ENCODE data around the gene RPS6KA1.

The RPS6KA1 gene

DNA sequence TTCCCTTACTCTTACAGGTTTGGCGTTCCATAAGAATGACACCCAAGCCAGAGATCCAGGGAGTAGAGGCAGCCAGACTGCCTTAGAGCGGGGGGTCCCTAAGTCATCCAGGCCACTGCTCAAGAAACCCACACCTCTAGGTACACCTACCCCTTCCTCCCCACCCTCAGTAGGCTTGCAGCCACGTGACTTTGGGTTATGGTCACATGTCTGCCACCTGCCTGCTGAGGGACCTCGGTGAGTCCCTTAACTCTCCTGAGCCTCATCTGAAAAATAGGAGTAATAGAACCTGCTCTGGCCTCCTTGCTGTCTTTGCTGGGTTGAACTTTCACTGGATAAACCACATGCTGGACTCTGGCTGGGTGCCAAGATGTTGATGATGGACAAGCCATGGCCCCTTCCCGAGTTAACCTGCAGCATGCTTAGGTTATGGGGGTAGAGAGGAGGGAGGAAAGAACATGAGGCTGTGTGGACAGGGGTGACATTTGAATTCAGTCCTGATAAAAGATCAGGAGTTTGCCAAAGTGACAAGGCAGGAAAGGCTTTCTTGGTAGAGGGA, 4.5 kb downstream of the RPS6KA1 start:
- no peak for DNase-seq

DNA sequence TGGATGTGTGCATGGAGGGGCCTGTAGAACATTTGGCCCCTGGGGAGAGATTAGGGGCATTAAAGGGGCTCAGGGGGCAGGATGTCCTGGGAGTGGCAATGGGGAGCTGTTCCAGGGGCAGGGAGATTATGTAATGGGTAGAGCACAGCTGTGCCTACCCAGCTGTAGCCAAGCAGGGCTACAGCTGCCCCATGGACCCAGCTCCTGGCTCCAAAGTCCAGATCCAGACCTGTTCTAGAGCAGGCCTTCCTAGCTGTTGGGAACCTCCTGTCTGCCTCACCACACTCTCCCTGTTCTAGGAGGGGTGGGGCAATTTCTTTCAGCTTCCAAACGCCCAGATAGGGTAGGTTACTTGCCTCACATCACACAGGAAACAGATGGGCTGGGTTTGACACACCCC, 5.6 kb downstream of the RPS6KA1 start:
- no peak for DNase-seq

DNA sequence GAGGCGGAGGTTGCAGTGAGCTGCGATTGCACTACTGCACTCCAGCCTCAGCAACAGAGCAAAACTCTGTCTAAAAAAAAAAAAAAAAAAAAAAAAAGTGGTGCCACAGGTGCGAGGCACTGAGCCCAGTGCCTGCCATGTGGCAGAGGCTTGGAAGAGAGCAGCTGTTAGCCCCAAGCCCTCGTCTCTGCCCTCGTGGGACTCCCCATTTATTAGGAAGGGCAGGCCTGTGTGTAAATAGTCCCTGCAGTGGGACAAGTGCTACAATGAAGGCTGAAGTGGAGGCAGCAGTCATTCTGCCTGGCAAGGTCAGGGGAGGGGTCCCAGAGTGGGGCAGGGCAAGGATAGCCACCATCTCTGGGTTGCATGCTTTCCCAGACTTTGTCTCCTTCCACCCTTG, 6.5 kb downstream of the RPS6KA1 start:
- DNase-seq: no peak

DNA sequence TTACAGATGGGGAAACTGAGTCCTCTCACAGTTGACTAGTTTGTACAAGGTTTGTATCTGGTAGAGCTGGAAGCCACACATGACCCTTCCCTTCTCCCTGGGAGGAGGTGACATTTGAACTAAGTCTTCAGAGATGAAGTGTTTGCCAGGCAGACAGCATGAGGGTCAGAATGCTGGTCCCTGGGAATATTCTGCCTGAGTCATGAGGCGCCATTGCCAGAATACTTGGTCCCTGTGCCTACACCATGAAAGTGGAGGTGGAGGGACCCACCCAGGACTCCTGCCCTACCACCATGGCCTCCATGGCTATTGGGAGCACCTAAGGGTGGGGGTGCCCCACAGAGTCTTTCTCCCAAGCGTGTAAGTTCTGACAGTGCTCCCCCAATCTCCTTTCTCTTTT, 7.0 kb downstream of the RPS6KA1 start:
- DNase-seq: no peak

DNA sequence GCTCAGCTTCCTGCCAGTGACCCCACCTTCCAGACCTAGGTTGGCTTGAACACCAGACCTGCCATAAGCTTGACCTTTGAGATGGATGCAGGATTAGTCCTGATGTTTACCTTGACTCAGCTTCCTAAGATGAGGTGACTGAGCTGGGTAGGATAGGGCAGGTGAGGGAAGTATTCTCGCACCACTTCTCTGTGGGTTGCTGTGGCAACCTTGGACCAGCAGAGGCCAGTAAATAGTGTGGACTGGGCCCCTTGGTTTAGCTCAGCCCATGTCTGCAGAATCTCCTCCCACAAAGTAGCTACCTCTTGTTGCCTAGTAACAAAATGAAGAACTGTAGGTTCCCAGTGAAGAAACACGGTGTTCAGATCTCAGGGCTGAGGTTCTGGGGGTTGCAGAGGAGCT, 8.4 kb downstream of the RPS6KA1 start:
- DNase-seq: peak; percentile 48

DNA sequence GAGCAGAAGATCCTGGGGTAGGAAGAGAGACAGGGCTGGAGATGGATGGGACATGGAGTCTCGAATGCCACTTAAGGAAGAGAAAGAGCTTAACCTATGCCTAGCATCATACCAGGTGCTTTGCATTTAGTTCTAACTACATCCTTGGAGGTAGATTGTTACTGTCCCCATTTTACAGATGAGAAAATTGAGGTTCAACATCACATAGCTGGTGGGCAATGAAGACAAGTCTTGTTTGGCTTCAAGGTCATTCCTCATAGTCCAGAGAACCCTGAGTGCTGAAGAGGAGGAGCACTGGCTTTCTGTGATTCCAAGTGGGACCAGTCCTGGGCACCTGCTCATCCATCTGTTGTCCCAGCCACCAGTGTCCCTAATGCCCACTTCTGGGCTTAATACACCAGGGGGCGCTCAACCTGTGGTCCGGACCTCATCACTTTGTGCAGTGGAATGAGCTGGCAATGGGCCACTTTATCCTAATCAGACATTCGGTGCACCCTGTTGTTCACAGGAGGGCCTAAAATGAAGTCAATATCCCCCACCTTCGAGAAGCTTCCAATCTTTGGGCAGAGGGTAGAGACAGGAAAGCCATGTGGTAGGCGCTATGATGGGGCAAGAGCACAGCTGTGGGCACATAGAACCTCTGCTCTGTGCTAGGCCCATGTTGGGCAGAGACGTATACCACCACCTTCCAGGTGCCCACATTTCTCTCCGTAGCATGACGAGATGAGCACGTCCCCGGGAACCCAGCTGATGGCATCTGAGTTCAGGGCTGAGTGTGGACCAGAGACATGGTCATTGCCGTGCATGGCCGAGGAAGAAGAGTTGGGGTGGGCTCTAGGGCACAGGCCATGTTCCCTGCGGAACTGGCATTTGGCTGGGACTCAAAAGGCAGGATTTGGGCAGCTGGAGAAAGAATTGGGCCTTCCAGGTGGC, 9.2 kb downstream of the RPS6KA1 start:
- DNase-seq: peak; percentile 65

DNA sequence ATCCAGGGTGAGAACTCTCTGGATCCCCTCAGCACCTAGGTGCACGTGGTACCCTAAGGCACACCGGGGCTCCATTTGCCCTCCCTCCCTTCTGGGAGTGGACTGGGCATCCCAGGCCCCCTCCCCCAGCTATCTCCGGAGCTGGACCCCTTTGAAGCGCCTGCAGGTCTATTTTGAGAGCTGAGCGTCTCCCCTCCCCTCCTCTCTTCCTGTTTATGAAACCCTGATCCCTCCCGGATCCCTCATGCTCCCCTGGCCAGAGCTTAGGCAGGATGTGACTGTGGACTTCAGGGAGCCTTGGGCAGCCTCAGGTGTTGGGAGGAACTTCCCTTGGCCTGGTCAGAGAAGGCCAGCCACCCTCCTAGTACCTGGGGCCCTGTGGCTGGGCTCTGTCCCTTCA, 10.2 kb downstream of the RPS6KA1 start:
- no peak for DNase-seq

DNA sequence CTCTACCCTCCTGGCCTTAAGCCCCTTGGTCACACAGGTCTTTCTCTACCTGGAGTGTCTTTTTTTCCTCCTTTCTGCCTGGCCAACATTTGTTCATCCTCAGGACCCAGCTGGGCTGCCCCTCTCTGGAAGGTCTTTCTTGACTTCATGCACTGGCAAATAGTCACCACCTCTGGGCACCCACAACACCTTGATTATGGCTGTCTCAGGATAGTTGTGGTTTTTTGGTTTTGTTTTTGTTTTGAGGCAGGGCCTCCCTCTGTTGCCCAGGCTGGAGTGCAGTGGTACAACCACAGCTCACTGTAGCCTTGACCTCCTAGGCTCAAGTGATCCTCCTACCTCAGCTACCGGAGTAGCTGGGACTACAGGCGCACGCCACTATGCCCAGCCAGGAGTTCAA, 10.8 kb downstream of the RPS6KA1 start:
- DNase-seq: no peak

DNA sequence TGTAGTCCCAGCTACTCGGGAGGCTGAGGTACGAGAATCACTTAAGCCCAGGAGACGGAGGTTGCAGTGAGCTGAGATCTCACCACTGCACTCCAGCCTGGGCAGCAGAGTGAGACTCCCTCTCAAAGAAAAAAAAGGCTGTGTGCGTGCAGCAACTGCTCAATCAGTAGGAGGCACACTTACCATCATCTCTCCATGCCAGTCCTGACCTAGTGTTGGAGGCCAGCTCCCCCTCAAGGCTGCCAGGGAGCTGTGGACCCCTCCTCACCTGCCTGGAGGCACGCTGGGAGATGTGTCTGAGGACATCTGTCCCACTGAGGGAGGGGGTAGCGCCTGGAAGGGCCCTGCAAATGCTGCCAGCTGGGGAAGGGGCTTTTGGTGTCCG, 11.9 kb downstream of the RPS6KA1 start:
- DNase-seq: no peak

DNA sequence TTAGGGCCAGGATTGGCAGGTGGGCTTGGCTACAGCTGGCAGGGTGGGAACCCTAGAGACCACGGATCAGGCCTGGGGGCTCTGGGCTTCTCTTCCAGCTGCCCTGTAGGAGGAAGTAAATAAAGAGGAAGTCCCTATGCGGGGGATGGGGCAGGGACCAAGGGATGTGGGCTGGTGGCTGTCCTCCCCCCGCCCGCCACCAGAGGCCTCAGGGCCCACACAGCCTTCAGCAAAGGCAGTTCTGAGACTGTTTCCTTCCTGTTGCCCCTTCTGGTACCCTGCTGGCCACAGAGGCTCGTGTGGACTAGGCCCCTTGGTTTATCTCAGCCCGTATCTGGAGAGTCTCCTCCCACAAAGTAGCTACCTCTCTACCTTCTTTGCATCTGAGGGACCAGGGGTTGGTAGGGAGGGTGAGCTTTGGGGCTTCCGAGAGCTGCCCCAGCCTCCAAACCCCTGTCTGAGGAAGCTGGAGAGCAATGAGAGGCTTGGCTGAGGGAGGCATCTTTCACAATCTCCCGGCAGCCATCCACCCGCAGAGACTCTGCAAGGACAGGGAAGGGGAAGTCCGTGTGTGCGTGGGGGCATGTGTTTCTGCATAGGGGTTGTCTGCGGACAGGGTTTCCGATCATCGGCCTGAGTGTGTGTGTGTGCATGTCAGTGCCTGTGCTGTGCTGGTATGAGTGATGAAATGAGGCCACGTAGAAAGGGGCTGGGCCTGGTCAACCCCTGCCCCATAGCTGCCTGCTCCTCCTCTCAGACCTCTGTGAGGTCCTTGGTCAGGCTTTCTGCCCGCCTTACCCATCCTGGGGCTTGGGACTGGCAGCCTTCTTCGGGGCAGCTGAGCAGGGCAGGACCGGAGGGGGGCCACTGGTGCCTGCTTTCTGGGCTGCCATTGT, 12.5 kb downstream of the RPS6KA1 start:
- DNase-seq: peak; percentile 82

DNA sequence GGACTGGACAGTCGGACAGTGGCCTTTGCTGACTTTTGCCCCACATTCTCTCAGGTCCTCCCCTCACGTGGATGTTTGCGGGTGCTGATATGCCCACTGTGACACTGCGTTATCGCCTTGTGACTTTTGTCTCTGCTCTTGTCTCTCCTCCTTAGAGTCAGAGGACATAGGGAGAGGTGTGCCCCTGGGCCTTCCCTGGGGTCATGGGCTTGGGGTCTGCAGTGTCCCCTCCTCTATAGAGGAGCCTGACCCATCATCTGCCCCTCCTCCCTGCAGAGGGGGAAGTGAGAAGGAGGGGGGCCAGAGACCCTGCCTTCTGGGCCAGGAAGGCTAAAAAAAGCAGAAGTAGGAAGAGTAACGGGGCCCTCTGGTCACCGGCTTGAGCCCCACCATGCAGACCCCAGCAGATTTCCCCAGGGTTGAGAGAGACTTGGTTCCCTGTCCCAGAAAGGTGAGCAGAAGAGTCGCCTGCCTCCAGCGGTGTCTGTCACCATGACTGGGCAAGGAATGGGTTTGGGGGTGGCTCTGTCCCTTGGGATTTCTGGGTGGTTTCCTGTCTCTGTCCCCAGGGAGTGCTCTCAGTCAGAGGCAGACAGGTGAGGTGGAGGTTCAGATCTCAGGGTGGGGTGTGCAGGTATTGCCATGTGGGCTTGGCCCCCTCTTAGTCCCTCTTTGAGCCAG, 13.3 kb downstream of the RPS6KA1 start:
- DNase-seq: no peak

DNA sequence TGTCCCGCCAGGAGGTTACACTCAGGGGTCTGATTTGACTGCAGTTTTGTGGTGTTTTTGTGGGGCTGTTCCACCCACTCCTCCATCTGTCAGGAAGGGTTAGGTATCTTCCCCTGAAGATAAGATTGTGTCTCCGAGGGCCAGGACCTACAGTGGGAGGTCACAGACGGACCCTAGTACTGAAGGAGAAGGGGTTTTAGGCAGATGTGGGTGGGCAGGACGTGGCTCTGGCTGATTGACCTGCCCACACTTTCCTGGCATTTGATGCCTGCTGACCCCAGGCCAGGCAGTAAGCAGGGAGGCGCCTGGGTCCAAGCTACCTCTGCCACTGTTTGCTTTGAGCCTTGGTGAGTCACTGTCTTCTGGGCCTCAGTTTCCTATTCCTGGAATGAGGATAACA, 13.9 kb downstream of the RPS6KA1 start:
- no peak for DNase-seq

DNA sequence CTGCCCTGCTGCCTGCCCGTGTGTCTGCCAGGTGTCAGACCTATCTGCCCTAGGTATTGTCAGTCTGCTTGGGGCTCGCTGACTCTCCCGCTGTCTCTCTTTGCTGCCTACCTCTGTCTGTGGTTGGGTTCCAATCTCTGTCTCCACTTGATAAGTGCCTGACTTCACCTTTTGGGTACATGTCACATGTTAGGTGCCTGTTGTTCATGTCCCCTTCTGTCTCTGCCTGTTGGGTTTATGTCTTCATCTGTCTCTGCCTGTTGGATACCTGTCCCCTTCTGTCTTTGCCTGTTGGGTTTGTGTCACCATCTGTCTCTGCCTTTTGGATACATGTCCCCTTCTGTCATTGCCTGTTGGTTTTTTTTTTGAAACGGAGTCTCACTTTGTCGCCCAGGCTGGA, 14.6 kb downstream of the RPS6KA1 start:
- no peak for DNase-seq

DNA sequence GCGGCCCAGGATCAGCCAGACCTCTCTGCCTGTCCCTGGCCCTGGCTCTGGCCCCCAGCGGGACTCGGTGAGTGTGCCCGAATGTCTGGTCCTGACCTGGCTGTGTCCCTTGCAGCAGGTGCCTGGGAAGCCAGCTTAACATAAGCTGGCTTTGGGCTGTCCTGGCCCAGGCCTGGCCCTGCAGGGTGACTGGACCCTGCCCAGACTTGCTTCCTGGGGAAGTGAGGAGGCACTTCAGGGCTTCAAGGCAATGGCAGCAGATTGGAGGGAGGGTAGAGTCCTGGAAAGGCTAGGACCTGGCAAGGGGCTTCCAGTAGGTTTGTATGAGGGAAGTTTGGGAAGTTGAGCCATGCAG, 16.4 kb downstream of the RPS6KA1 start:
- no peak for DNase-seq

DNA sequence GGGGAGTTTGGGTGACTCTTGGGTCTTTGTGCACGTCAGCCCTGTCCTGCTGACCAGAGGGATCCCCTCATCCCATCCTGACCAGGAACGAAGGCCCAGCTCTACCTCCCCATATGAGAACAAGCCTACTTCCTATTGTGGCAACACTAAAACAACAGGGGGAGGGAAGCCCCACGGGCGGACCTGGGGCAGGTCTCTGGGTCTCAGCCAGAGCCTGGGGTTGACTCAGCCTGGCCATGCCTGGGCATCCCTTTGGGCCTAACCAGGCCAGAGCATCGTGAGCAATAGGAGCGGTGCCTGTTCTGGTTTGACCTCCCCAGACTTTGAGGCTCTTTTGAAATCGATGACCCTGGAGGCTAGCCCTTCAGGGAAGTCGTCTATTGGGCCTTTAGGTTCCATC, 16.8 kb downstream of the RPS6KA1 start:
- DNase-seq: no peak

DNA sequence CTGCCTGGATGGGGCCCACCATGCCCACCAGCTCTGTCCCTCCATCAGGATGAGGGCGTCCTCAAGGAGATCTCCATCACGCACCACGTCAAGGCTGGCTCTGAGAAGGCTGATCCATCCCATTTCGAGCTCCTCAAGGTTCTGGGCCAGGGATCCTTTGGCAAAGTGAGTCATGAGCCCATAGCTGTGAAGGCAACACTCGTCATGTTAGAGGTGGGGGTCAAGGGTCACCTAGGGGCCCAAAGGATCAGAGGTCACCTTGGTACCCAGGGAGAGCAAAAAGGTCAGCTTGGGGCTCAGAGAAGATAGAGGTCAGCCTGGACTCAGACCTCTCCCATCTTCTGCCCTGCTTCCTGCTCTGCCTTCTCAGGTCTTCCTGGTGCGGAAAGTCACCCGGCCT, 17.3 kb downstream of the RPS6KA1 start:
- DNase-seq: no peak

DNA sequence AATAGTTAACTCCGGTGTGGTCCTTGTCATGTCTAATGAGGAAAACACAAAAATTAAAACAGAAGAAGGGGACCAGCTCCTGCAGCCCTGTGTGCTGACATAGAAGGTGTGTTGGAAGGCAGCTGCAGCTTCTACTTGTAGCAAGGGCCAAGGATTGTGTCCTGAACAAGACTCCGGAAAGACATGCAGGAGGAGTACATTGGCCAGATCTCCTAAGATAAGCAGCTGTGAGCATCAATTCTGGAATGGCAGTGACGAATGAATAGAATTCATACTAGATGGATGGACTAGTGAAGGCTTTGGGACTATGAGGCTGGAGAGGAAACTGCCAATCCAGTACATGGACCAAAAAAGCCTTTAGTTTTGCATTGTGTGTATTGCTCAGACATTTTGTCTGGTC, 19.3 kb downstream of the RPS6KA1 start:
- no peak for DNase-seq

DNA sequence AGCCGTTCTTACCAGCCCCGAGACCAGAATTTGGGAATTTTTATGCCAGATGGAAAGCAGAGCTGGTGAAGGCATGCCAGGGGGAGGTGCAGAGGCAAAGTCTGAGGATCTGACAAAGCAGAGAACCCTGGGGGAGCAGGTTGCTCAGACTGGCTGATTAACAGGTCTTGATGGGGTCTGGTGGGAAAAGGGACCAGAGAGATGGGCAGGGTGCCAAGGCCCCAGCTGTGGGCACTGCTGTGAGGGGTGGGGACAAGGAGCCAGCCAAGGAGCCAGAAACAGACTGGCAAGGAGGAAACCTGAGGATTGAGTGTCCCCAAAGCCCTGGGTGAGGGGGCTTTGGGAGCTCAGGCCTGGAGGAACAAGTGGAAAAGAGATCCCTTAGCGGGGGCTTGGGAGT, 21.4 kb downstream of the RPS6KA1 start:
- DNase-seq: no peak

DNA sequence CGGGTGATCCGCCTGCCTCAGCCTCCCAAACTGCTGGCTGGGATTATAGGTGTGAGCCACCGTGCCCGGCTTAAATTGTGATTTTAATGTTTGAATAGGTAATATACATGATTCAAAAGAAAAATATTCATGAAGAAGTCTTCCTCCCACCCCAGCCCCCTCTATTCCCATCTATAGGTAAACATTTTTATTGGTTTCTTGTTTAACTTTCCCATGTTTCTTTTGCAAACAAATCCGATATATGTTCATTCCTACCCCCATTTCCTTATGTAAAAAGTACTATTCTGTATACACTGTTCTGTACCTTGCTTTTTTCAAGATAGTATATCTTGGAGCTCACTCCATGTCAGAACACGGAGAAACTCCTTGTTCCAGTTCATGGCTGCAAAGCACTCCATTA, 23.2 kb downstream of the RPS6KA1 start:
- no peak for DNase-seq

DNA sequence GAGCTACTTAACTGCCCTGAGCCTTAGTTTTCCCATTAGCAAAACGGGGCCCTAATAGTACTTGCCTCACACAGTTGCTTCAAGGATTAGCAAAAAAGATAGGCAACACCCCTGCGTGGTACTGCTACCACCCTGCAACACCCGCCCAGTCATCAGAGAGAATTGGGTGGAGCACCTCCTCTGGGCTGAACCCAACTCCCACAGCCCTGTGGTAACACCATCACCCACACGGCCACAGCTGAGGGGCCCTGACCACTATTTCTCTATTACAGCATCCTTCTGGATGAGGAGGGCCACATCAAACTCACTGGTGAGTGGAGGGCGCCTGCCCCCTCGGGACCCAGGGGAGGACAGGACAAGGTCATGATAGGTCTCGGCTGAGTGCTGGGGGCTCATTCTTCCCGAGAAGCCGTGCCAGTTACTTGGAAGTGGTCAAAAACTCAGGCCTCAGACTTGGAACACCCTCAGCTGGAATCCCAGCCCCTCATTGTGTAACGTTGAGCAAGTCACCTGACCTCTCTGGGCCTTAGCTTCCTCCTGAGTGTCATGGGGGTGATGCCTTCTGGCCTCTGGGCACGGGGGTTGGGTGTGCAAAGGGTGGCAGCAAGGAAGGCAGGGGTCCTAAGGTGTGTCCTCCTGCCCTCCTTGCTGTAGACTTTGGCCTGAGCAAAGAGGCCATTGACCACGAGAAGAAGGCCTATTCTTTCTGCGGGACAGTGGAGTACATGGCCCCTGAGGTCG, 24.6 kb downstream of the RPS6KA1 start:
- peak; percentile 32 for DNase-seq

DNA sequence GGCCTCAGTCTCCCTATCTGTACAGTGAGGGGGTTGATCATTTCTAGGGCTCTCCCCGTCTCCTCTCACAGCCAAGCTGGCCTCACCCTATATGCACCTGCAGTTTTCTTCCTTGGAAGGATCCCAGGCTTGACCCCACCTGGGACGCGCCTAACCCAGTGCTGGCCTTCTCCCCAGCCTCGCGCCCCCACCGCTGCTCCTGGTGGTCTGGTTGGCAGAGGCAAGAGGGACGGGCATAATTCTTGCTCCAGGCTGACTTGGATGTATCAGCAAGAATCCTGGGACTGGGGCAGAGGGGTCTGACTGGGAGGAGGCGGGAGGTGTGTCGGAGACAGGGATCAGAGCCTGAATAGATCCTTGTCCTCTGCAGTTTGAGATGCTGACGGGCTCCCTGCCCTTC, 25.2 kb downstream of the RPS6KA1 start:
- DNase-seq: no peak

DNA sequence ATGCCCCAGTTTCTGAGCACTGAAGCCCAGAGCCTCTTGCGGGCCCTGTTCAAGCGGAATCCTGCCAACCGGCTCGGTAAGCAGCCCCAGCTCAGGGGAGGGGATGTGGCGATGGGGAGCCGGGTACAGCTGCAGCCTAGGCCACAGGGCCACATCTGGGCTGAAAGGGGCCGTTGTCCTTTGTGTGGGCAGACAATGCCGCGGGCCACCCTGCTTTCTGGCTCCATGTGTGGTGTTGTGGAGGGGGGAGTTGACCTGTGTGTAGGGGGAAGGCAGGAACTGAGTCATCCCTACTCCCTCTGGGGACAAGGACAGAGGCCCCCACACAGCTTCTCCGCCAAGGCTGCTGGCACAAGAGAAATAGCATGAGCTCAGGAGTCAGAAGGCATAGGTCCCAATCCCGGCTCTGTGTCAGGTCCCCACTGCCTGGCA, 26.0 kb downstream of the RPS6KA1 start:
- no peak for DNase-seq
